Esophagus muscularis mucosa (tissue), 4 donors: ENCODE data around the gene TMEM209.

Source experiments
- EP300 ChIP-seq: sonication (generic); formaldehyde crosslinking; IDR thresholded peaks from one replicate; pipeline ENCODE4 v1.6.1; 2017; ENCODE audit warnings: antibody characterized with exemption
- POLR2A ChIP-seq: fragments of 450-650 bp; IDR thresholded peaks from one replicate; pipeline ENCODE4 v1.6.1; 2017; ENCODE audit warnings: antibody characterized with exemption, moderate library complexity, mild to moderate bottlenecking, low read depth
- POLR2AphosphoS5 ChIP-seq, 2 donors: sonication (generic); formaldehyde crosslinking; IDR thresholded peaks; one replicate each; pipeline ENCODE4 v1.6.1; 2017; ENCODE audit warnings: antibody characterized with exemption in 2 of 2
- TF ChIP-seq, protein P1 (sequence below), 3 experiments: fragments of 200-600 bp in 2 of 3; fragments of 450-650 bp in 1 of 3; sonication (generic) in 2 of 3; IDR thresholded peaks; one replicate each; pipeline ENCODE4 v1.5.1; 2017 to 2019; ENCODE audit warnings: antibody characterized with exemption in 3 of 3, mild to moderate bottlenecking in 2 of 3, moderate library complexity in 1 of 3

DNA sequence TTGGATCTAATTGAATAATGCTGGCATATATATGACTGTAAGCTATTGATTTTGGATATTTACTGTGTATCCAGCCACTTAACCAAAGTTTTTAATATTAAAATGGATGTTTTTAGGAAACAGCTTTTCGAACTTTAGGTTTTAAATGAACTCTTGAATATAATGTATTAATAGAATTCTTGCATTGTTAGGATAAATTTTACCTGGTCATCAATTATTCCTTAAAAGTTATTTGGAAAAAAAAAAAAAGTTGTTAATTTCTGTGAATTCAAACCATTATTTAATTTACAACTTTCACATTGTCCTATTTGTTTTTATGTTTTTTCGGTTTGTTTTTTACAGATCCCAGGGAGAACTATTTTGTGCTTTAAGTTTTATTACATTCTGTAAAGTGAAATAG, 9.8 kb downstream of the TMEM209 start:
- TF ChIP-seq POLR2AphosphoS5 (IDR thresholded peaks at IDR 0.05) (no peak), POLR2A (no peak), EP300 (no peak)
- TF ChIP-seq, protein P1, sequence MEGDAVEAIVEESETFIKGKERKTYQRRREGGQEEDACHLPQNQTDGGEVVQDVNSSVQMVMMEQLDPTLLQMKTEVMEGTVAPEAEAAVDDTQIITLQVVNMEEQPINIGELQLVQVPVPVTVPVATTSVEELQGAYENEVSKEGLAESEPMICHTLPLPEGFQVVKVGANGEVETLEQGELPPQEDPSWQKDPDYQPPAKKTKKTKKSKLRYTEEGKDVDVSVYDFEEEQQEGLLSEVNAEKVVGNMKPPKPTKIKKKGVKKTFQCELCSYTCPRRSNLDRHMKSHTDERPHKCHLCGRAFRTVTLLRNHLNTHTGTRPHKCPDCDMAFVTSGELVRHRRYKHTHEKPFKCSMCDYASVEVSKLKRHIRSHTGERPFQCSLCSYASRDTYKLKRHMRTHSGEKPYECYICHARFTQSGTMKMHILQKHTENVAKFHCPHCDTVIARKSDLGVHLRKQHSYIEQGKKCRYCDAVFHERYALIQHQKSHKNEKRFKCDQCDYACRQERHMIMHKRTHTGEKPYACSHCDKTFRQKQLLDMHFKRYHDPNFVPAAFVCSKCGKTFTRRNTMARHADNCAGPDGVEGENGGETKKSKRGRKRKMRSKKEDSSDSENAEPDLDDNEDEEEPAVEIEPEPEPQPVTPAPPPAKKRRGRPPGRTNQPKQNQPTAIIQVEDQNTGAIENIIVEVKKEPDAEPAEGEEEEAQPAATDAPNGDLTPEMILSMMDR (IDR thresholded peaks at IDR 0.05), result no peak
